ENCODE results near the gene GPAM. TPM values are rescaled to one million over a fixed set of nuclear protein-coding genes. Genes with fewer than 3 reads are reported as not detected.
"Not testable (repeated sequence)": the region's sequence is repeated elsewhere in the genome, so short reads cannot be mapped to it uniquely, and the experiment has no call there.

The GPAM gene
- total RNA-seq, 1 donor from 2014 or later = 34.0 TPM

DNA sequence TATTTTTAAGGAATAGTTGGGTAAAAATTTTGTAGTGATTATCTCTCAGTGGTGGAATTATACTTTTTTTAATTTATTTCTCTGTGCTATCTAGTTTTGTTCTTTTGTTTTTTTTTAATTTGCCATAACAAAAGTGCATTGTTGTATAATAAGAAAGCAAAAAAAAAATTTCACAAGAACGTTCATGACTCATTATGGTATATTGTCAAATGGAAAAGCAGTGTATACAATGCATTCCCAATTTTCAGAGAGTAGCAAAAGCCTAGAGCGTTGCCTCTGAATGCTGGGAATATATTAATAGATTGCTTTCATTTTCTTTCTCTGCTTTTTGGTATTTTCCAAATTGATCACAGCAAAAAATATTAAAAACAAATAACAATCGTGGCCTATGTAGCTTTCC lies 46.3 kb upstream of the GPAM start:
- no peak for DNase-seq
- no peaks in the 10 kb centered on the region for H3K27me3 ChIP-seq
- H3K4me1 ChIP-seq = peaks cover 14% of the 10 kb centered on the region
- no peak overlapping the region for H3K4me3 ChIP-seq
- H3K9me3 ChIP-seq = no peaks in the 10 kb centered on the region
- no peak overlapping the region for H3K27ac ChIP-seq
- intact Hi-C loops (cut with DNase I) = no loop called here
- H3K36me3 ChIP-seq = no peaks in the 10 kb centered on the region
- no peak for ATAC-seq
- TF ChIP-seq, protein P1, sequence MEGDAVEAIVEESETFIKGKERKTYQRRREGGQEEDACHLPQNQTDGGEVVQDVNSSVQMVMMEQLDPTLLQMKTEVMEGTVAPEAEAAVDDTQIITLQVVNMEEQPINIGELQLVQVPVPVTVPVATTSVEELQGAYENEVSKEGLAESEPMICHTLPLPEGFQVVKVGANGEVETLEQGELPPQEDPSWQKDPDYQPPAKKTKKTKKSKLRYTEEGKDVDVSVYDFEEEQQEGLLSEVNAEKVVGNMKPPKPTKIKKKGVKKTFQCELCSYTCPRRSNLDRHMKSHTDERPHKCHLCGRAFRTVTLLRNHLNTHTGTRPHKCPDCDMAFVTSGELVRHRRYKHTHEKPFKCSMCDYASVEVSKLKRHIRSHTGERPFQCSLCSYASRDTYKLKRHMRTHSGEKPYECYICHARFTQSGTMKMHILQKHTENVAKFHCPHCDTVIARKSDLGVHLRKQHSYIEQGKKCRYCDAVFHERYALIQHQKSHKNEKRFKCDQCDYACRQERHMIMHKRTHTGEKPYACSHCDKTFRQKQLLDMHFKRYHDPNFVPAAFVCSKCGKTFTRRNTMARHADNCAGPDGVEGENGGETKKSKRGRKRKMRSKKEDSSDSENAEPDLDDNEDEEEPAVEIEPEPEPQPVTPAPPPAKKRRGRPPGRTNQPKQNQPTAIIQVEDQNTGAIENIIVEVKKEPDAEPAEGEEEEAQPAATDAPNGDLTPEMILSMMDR (IDR thresholded peaks at IDR 0.05) = no peak

DNA sequence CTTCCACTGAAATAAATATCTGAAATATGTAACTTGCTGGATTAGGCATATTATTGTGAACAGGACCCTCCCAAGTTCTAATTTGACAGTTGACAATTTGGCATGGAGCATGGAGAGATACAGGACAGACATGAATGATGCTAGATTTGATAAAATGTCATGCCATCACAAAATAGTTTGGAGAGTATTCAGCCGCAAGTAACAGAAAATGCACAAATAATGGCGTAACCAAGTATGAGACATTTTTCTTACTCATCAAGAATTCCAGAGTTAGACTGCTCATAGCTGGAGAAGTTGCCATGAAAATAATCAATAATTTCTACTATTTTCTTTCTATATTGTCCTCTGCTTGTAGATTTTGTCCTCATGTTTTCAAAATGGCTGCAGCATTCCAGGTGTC lies 45.5 kb upstream of the GPAM start:
- intact Hi-C loops (cut with DNase I) = no loop called here
- H3K4me3 ChIP-seq = no peak overlapping the region
- no peak overlapping the region for H3K27ac ChIP-seq
- no peaks in the 10 kb centered on the region for H3K27me3 ChIP-seq
- peaks cover 14% of the 10 kb centered on the region for H3K4me1 ChIP-seq
- no peaks in the 10 kb centered on the region for H3K9me3 ChIP-seq
- ATAC-seq = no peak
- DNase-seq = no peak
- H3K36me3 ChIP-seq = no peaks in the 10 kb centered on the region
- TF ChIP-seq, protein P1 (IDR thresholded peaks at IDR 0.05) = no peak

DNA sequence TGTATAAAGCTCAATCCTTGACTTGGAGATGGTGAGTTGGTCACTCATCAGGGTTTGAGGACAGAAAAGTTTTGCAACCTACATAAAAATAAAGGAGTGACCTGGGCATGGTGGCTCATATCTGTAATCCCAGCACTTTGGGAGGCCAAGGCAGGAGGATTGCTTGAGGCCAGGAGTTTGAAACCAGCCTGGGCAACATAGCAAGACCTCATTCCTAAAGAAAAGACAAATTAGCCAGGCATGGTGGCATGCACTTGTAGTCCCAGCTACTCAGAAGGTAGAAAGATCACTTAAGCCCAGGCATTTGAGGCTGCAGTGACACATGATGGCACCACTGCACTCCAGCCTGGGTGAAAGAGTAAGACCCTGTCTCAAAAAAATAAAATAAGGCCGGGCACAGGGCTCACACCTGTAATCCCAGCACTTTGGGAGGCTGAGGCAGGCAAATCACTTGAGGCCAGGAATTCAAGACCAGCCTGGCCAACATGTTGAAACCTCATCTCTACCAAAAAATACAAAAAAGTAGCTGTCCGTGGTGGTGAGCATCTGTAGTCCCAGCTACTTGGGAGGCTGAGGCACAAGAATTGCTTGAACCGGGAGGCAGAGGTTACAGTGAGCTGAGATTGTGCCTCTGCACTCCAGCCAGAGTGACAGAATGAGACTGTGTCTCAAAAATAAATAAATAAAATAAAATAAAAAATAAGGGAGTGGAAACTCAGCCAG lies 45.0 kb upstream of the GPAM start:
- H3K4me3 ChIP-seq; ATAC-seq; DNase-seq; H3K9me3 ChIP-seq; intact Hi-C loops (cut with DNase I); H3K27ac ChIP-seq; H3K27me3 ChIP-seq; H3K36me3 ChIP-seq: not testable (repeated sequence)
- H3K4me1 ChIP-seq = peaks cover 14% of the 10 kb centered on the region

DNA sequence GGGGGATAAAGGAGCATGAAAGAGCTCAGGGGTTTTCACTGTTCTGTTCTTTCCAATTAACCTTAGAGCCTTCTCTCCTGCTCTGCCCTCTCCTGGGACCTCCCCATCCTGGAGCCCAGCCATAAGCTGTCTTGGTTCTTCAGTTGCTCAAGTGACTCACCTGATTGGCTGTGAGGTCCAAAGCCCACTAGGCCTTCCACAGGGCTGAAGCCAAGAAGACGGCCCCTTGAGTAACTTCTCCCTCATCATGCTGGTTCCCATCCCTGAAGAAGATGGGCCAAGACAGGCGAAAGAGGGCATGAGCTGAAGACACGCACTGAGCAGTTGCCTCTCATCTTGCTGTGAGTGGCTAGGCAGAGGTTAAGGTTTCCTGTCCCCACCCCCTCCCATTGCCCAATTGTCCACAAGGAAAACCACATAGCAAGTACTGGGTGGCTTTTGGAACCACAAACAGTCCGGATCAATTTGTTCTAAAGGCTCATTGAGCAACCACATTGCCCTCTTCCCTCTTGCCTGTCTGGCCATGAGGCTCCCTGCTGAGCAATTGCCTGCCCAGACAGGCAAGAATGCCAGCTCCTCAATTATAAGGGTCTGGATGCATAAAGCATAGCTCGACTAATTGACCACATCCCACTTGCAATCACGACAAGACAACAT lies 43.9 kb upstream of the GPAM start:
- intact Hi-C loops (cut with DNase I) = no loop called here
- H3K9me3 ChIP-seq = no peaks in the 10 kb centered on the region
- no peak overlapping the region for H3K4me3 ChIP-seq
- DNase-seq (no peak), ATAC-seq (peak; percentile 89)
- H3K4me1 ChIP-seq = peaks cover 9% of the 10 kb centered on the region
- TF ChIP-seq, protein P1 (IDR thresholded peaks at IDR 0.05) = no peak
- no peaks in the 10 kb centered on the region for H3K27me3 ChIP-seq
- peak overlapping the region; percentile 36 for H3K27ac ChIP-seq
- no peaks in the 10 kb centered on the region for H3K36me3 ChIP-seq

DNA sequence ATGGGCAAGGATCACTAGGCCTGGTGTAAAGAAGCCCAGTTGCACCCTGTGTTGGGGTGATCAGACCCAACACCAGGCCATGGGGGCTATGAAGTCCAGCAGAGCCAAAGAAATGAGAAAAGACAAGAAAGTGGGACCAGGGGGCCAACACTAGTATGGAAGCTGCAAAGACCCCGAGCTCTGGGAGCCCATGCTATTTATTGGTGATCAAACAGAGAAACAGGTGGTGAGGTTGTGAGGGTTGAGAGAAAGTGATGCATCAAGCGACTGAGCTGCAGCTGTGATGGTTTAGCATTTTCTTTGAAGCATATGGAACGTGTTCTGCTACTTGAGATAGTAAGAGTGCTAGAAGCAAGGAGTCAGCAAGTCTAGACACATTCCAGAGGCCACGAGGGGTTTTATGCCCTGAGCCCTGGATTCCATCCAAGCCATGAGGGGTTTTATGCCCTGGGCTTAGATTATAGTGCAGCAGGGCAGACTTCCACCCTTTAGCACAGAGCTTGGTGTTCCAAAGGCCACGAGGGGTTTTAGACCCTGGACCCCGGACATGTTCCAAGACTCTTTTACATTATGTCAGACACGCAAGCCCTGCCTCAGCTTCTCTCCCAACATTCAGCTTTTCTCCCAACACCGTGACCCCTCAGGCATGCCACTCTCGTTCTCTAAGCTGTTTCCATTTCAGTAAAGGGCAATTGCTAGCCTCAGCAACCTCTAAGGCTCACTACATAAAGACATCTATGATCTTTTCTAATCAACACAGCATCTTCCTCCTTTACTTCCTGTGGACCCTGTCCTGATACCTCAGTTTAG lies 43.1 kb upstream of the GPAM start:
- H3K27ac ChIP-seq = no peak overlapping the region
- no peaks in the 10 kb centered on the region for H3K27me3 ChIP-seq
- ATAC-seq (no peak), DNase-seq (no peak)
- no peak overlapping the region for H3K4me3 ChIP-seq
- H3K4me1 ChIP-seq = peaks cover 4% of the 10 kb centered on the region
- H3K9me3 ChIP-seq = no peaks in the 10 kb centered on the region
- TF ChIP-seq, protein P1 (IDR thresholded peaks at IDR 0.05) = no peak
- no peaks in the 10 kb centered on the region for H3K36me3 ChIP-seq
- intact Hi-C loops (cut with DNase I) = no loop called here

Measured in upper lobe of right lung (tissue), 1 donor.